DOHH2 (cell line): ENCODE data around the gene RAB8B.

Experiments used
- H3F3A ChIP-seq: fragments of 200-600 bp; sonication (generic), shearing (Covaris generic); 2 replicates; pipeline ENCODE4 v1.6.0; 2016; ENCODE audit warnings: antibody characterized with exemption, mild to moderate bottlenecking; ENCODE audit not compliant: control insufficient read depth, insufficient read depth
- H3K27ac ChIP-seq: fragments of 200-600 bp; sonication (generic); 2 replicates; pipeline ENCODE4 v1.5.1; 2014; ENCODE audit warnings: low read depth, mild to moderate bottlenecking, low read length, moderate library complexity
- H3K27me3 ChIP-seq: fragments of 200-600 bp; sonication (generic); 2 replicates; pipeline ENCODE4 v1.6.1; 2014; ENCODE audit warnings: mild to moderate bottlenecking, low read length, mixed read lengths; ENCODE audit not compliant: control insufficient read depth
- H3K36me3 ChIP-seq: fragments of 200-600 bp; sonication (generic); 2 replicates; pipeline ENCODE4 v1.6.1; 2014; ENCODE audit warnings: mild to moderate bottlenecking, low read length, moderate library complexity, mixed read lengths; ENCODE audit not compliant: control insufficient read depth
- H3K4me1 ChIP-seq: fragments of 200-600 bp; sonication (generic); 2 replicates; pipeline ENCODE4 v1.6.1; 2014; ENCODE audit warnings: mild to moderate bottlenecking, low read length, mixed read lengths; ENCODE audit not compliant: control insufficient read depth
- H3K4me2 ChIP-seq: fragments of 200-600 bp; sonication (generic); 2 replicates; pipeline ENCODE4 v1.6.0; 2014; ENCODE audit warnings: mild to moderate bottlenecking, low read length, moderate library complexity
- H3K4me3 ChIP-seq: fragments of 200-600 bp; sonication (generic); 2 replicates; pipeline ENCODE4 v1.5.1; 2014; ENCODE audit warnings: mild to moderate bottlenecking, low read length, mixed read lengths
- H3K79me2 ChIP-seq: fragments of 200-600 bp; sonication (generic); 2 replicates; pipeline ENCODE4 v1.6.1; 2014; ENCODE audit warnings: mild to moderate bottlenecking, low read length, mixed read lengths; ENCODE audit not compliant: control insufficient read depth
- H3K9me2 ChIP-seq: fragments of 200-600 bp; sonication (generic); replicated peaks from 2 replicates; pipeline ENCODE4 v1.6.1; 2014; ENCODE audit warnings: mild to moderate bottlenecking, low read length, mixed read lengths; ENCODE audit not compliant: control insufficient read depth
- H3K9me3 ChIP-seq: fragments of 200-600 bp; sonication (generic); 2 replicates; pipeline ENCODE4 v1.6.1; 2014; ENCODE audit warnings: antibody characterized with exemption, low read length, mixed read lengths; ENCODE audit not compliant: control insufficient read depth, insufficient read depth
- H4K20me1 ChIP-seq: fragments of 200-600 bp; sonication (generic); 2 replicates; pipeline ENCODE4 v1.6.0; 2014; ENCODE audit warnings: low read depth, mild to moderate bottlenecking, antibody characterized with exemption, low read length, moderate library complexity; ENCODE audit not compliant: control insufficient read depth, insufficient read depth
- CTCF ChIP-seq: fragments of 200-600 bp; sonication (generic); IDR thresholded peaks from one replicate; pipeline ENCODE4 v1.5.1; 2014; ENCODE audit warnings: antibody characterized with exemption, mild to moderate bottlenecking, low read depth, low read length; ENCODE audit not compliant: poor library complexity, severe bottlenecking
- EZH2phosphoT487 ChIP-seq: fragments of 200-600 bp; sonication (generic); IDR thresholded peaks from 2 replicates; pipeline ENCODE4 v1.6.1; 2017; ENCODE audit warnings: borderline replicate concordance, mild to moderate bottlenecking, antibody characterized with exemption, low read length, moderate library complexity, mixed read lengths

Gene RAB8B

DNA sequence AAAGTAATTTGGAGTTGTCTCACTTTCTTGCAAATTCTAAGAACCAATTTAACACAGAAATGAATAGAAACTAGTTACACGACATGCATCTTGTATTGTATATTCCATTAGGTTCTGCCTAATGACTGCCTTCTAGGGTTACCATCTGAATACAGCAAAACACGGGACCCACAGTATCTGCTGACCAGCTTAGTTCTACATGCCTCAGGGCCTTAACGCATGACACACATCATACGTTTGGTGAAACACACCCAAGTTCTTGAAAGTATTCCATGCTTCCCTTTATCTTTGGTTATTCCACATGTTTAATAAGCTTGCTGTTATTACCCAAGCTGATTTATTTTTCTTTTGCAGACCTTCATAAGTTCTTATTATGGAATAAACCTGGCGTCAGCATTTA, 115.9 kb downstream of the RAB8B start:
- peaks cover 17% of the 10 kb centered on the region for H3K36me3 ChIP-seq
- H3K27me3 ChIP-seq: no peaks in the 10 kb centered on the region
- no peak overlapping the region for H3K27ac ChIP-seq
- H3K9me3 ChIP-seq: no peaks in the 10 kb centered on the region
- no peaks in the 10 kb centered on the region for H3K79me2 ChIP-seq
- TF ChIP-seq EZH2phosphoT487 (no peak), CTCF (no peak)
- no peak overlapping the region for H3K4me2 ChIP-seq
- H3K4me3 ChIP-seq: no peak overlapping the region
- H3K9me2 ChIP-seq: no peaks in the 10 kb centered on the region
- H4K20me1 ChIP-seq: no peaks in the 10 kb centered on the region
- no peaks in the 10 kb centered on the region for H3K4me1 ChIP-seq
- H3F3A ChIP-seq: no peaks in the 10 kb centered on the region

DNA sequence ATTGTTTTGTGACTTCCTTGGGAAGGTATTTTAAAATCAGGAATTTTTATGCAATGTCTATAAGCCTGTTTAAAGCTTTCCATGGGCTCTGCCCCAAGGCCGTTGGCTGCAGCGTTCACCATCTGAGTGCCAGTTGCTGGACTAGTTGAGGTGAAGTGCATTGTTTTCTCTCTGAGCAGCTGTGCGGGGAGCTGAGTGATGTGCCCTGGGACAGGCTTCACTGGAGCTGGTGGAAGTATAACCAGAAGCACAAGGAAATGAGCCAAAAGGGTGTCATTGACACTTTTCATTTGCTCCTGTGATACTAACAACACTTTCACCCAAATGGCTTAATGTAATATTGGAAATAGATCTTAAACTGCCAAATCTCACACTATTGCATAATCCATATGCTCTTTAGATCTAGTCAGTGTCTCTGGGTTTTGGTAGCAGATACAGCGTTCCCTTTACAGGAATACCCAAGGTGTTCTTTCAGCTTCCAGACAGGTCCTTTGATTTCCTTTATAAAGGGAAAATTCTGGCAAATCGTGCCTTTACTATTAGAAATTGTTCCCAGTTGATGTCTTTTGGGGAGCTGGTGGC, 117.2 kb downstream of the RAB8B start:
- Histone ChIP-seq H4K20me1 (no peaks in the 10 kb centered on the region), H3K4me2 (no peak overlapping the region), H3K9me3 (no peaks in the 10 kb centered on the region), H3K36me3 (peaks cover 17% of the 10 kb centered on the region), H3K79me2 (no peaks in the 10 kb centered on the region), H3F3A (no peaks in the 10 kb centered on the region), H3K27me3 (no peaks in the 10 kb centered on the region), H3K4me1 (no peaks in the 10 kb centered on the region), H3K9me2 (no peaks in the 10 kb centered on the region), H3K27ac (no peak overlapping the region), H3K4me3 (no peak overlapping the region)
- TF ChIP-seq EZH2phosphoT487 (no peak), CTCF (no peak)

DNA sequence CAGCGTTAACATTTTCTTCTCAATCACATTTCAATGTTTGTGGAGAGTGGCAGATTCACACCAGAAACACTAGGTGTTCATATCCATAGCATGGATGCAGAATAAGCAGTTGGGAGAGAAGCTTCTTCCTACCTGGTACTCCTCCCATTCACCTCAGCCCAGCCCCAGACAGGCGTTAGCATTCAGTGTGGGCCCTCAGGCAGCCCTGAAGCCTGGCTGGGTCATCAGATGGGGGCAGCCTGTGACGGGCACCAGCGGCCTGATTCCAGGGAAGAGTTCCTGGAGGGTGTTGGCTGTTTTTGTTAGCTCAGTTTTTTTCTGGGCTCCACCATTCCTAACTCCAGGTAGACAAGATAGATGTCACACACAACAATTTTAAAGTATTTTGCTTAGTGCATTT, 119.1 kb downstream of the RAB8B start:
- H3K27me3 ChIP-seq: no peaks in the 10 kb centered on the region
- H3K36me3 ChIP-seq: peaks cover 8% of the 10 kb centered on the region
- H3F3A ChIP-seq: no peaks in the 10 kb centered on the region
- no peaks in the 10 kb centered on the region for H3K9me2 ChIP-seq
- no peaks in the 10 kb centered on the region for H3K4me1 ChIP-seq
- TF ChIP-seq EZH2phosphoT487 (no peak), CTCF (no peak)
- no peak overlapping the region for H3K4me2 ChIP-seq
- H3K27ac ChIP-seq: no peak overlapping the region
- no peaks in the 10 kb centered on the region for H4K20me1 ChIP-seq
- H3K4me3 ChIP-seq: no peak overlapping the region
- no peaks in the 10 kb centered on the region for H3K79me2 ChIP-seq
- H3K9me3 ChIP-seq: no peaks in the 10 kb centered on the region
